ENCODE results near the gene COG8. TPM values are rescaled to one million over a fixed set of nuclear protein-coding genes. Genes with fewer than 3 reads are reported as not detected.

Gene COG8
- total RNA-seq, 4 donors from 2014 or later, result 63.3 to 84.2 (median 74.7) TPM

DNA sequence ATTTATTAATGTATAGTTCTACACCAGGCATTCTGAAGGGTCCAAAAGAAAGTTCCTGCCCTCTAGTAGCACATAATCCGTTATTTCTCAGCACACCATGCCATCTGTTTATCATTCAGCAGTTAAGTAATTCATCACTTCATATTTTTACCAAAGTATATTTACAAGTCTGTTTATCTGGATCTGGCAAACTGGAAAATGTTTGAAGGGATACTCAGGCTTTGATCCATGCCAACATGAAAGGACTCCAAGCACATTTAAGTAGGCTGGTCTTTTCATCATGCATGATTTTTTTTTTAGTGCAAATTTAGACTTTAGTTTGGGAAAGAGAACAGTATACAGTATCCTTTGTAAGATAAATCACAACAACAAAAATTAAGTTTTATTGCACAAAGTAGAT lies 32.3 kb downstream of the COG8 start:
- Histone ChIP-seq H3K36me3 (no peaks in the 10 kb centered on the region), H3K9me3 (no peaks in the 10 kb centered on the region), H3K27ac (peak overlapping the region in 2 of 3 donors; percentile 5 to 19), H3K4me3 (replicated peaks in 1 of 3) (no peak overlapping the region), H3K4me1 (peaks cover 42 to 64% of the 10 kb centered on the region in 2 donors), H3K27me3 (no peaks in the 10 kb centered on the region)
- no peak for DNase-seq
- WGBS, 2 donors, result 93% methylated on average over 1 of the region's 1 CpG
- no peak for TF ChIP-seq POLR2A (IDR thresholded peaks at IDR 0.05)
- TF ChIP-seq, protein P1, sequence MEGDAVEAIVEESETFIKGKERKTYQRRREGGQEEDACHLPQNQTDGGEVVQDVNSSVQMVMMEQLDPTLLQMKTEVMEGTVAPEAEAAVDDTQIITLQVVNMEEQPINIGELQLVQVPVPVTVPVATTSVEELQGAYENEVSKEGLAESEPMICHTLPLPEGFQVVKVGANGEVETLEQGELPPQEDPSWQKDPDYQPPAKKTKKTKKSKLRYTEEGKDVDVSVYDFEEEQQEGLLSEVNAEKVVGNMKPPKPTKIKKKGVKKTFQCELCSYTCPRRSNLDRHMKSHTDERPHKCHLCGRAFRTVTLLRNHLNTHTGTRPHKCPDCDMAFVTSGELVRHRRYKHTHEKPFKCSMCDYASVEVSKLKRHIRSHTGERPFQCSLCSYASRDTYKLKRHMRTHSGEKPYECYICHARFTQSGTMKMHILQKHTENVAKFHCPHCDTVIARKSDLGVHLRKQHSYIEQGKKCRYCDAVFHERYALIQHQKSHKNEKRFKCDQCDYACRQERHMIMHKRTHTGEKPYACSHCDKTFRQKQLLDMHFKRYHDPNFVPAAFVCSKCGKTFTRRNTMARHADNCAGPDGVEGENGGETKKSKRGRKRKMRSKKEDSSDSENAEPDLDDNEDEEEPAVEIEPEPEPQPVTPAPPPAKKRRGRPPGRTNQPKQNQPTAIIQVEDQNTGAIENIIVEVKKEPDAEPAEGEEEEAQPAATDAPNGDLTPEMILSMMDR (IDR thresholded peaks at IDR 0.05), result no peak
- intact Hi-C loops (cut with DNase I), result no loop called here

DNA sequence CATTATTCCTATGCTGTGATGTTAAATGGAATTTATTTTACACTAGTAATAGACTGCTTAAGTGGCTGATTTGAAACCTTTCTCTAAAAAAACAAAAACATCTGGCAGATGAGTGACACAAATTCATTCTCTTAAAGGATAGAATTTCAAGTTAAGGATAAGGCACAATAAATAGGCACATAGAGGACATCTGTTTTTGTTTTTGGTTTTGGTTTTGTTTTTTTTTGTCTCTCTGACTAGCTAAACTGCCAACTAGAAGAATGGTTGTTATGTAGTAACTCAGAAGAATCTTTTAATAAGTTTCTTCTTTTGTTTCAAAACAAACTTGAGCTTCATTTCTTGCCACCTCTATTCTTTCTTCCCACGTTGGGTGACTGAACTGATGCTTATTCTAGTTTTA lies 33.3 kb downstream of the COG8 start:
- DNase-seq, result no peak
- no peak for TF ChIP-seq POLR2A (IDR thresholded peaks at IDR 0.05)
- TF ChIP-seq, protein P1 (IDR thresholded peaks at IDR 0.05), result no peak
- peaks cover 52 to 74% of the 10 kb centered on the region in 2 donors for H3K4me1 ChIP-seq
- H3K27ac ChIP-seq, result peak overlapping the region; percentile 0 to 87 (median 85)
- H3K9me3 ChIP-seq, result no peaks in the 10 kb centered on the region
- intact Hi-C loops (cut with DNase I), result no loop called here
- no peaks in the 10 kb centered on the region for H3K27me3 ChIP-seq
- no peak overlapping the region for H3K4me3 ChIP-seq (replicated peaks in 1 of 3)
- WGBS, 2 donors, result 56 to 59% methylated on average over 1 of the region's 1 CpG
- no peaks in the 10 kb centered on the region for H3K36me3 ChIP-seq

DNA sequence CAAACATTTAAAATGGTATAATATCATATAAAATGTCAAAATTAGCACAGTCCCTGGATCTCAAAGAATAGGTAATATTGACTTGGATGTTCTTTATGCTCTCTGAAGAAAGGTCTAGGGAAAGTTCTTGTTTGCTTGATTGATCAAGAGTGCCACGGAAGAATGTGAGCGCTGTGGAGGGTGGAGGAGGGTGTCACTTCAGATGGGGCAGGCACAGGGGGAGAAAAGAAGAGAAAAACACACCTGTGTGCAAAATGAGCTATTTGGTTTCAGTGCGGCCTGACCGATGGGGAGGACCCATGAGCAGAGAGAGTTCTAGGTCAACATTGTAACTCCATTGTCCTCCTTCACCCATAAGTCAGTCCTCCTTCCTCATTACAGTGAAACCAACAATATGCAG lies 37.1 kb downstream of the COG8 start:
- peaks cover 70 to 79% of the 10 kb centered on the region in 2 donors for H3K4me1 ChIP-seq
- peak overlapping the region; percentile 88 to 93 (median 92) for H3K27ac ChIP-seq
- DNase-seq, result peak; percentile 86 to 88
- intact Hi-C loops (cut with DNase I), result no loop called here
- 43 to 47% methylated on average over 4 of the region's 4 CpGs for WGBS, 2 donors
- no peaks in the 10 kb centered on the region for H3K9me3 ChIP-seq
- no peaks in the 10 kb centered on the region for H3K27me3 ChIP-seq
- no peak overlapping the region for H3K4me3 ChIP-seq (replicated peaks in 1 of 3)
- H3K36me3 ChIP-seq, result no peaks in the 10 kb centered on the region
- TF ChIP-seq POLR2A (IDR thresholded peaks at IDR 0.05), result peak in 1 of 2 donors; percentile 42
- TF ChIP-seq, protein P1 (IDR thresholded peaks at IDR 0.05), result no peak

DNA sequence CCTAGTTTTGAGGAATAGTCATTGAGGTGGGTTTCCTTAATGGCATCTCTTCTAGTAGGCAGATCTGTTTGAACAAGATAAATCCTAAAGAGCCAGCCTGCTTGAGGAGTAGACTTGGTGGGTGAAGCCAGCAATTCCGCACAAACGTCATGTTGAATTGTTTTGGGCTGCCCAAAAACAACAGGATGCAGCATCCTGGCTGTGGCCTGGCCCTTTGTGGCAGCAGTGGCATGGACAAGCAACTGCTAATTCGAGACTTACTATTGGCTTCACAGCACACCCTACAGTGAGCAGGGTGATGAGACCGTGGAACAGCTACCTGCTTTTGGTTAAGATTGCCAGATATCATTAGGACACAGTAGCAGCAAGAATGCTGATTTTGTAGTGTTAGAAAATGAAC lies 37.5 kb downstream of the COG8 start:
- peak; percentile 39 to 61 for DNase-seq
- no peak for TF ChIP-seq POLR2A (IDR thresholded peaks at IDR 0.05)
- TF ChIP-seq, protein P1 (IDR thresholded peaks at IDR 0.05), result peak in 1 of 6 experiments; percentile 10
- Histone ChIP-seq H3K9me3 (no peaks in the 10 kb centered on the region), H3K4me3 (replicated peaks in 1 of 3) (no peak overlapping the region), H3K36me3 (no peaks in the 10 kb centered on the region), H3K4me1 (peaks cover 70 to 78% of the 10 kb centered on the region in 2 donors), H3K27me3 (no peaks in the 10 kb centered on the region), H3K27ac (peak overlapping the region; percentile 88 to 93 (median 92))
- WGBS, 2 donors, result 26 to 45% methylated on average over 4 of the region's 4 CpGs
- intact Hi-C loops (cut with DNase I), result no loop called here

DNA sequence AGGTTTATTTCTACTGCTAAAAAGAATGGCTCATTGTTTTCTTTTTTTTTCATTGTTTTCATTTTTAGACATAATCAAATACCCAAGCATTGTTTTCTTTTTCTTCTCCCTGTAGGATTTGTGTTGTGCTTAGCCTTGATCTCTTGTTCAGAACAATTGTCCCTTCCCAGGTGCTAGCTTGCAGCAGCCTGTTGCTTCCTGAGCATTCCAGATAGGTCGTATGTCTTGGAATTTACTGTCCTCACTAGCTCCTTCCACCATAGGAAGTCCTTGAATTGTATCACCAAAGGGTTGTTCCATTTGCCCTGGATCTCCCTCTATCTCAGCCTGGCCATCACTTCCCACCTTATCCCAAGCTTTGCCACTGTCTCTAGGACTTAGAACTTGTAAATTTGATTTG lies 38.2 kb downstream of the COG8 start:
- WGBS, 2 donors, result 21 to 31% methylated on average over 1 of the region's 1 CpG
- DNase-seq, result no peak
- intact Hi-C loops (cut with DNase I), result no loop called here
- no peaks in the 10 kb centered on the region for H3K27me3 ChIP-seq
- no peaks in the 10 kb centered on the region for H3K9me3 ChIP-seq
- peak overlapping the region; percentile 88 to 93 (median 92) for H3K27ac ChIP-seq
- TF ChIP-seq, protein P1 (IDR thresholded peaks at IDR 0.05), result no peak
- TF ChIP-seq POLR2A (IDR thresholded peaks at IDR 0.05), result no peak
- H3K36me3 ChIP-seq, result no peaks in the 10 kb centered on the region
- H3K4me3 ChIP-seq (replicated peaks in 1 of 3), result no peak overlapping the region
- H3K4me1 ChIP-seq, result peaks cover 65 to 71% of the 10 kb centered on the region in 2 donors
